Fibroblast of lung (primary cell): ENCODE measurements around the gene CMTM5. TPM values are rescaled to one million over a fixed set of nuclear protein-coding genes. Genes with fewer than 3 reads are reported as not detected.

ENCODE experiments used
- DNase-seq, 2 donors: peaks; one replicate each; pipeline versions ENCODE4 v3.0.0 to v3.0.0-alpha.2; 2010; ENCODE audit warnings: low read depth in 2 of 2
- H2AFZ ChIP-seq: 2 replicates; pipeline ENCODE4 v1.5.1; 2012; ENCODE audit warnings: low read length, control low read depth, inconsistent platforms
- H3K27ac ChIP-seq: 2 replicates; pipeline ENCODE4 v1.5.1; 2011; ENCODE audit warnings: low read length, control low read depth; ENCODE audit not compliant: insufficient read depth
- H3K27me3 ChIP-seq: 2 replicates; pipeline ENCODE4 v1.5.1; 2011; ENCODE audit warnings: mild to moderate bottlenecking, low read length; ENCODE audit not compliant: control insufficient read depth, insufficient read depth
- H3K36me3 ChIP-seq: 2 replicates; pipeline ENCODE4 v1.5.1; 2011; ENCODE audit warnings: low read length; ENCODE audit not compliant: control insufficient read depth, insufficient read depth
- H3K4me1 ChIP-seq: 2 replicates; pipeline ENCODE4 v1.5.1; 2011; ENCODE audit warnings: low read length; ENCODE audit not compliant: control insufficient read depth, insufficient read depth; ENCODE audit errors: extremely low read depth
- H3K4me2 ChIP-seq: 2 replicates; pipeline ENCODE4 v1.5.1; 2011; ENCODE audit warnings: low read length, control low read depth; ENCODE audit not compliant: insufficient read depth; ENCODE audit errors: extremely low read depth
- H3K4me3 ChIP-seq, 4 experiments: fragments of 200-600 bp in 1 of 4; sonication (generic) in 1 of 4; replicated peaks in 1 of 4; 2 replicates each; pipeline ENCODE4 v1.5.1; 2011 to 2016; ENCODE audit warnings: low read length in 4 of 4, low read depth in 3 of 4, mild to moderate bottlenecking in 3 of 4, control low read depth in 2 of 4, inconsistent platforms in 1 of 4, mixed read lengths in 1 of 4; ENCODE audit not compliant: insufficient read depth in 1 of 4; ENCODE audit errors: control extremely low read depth in 1 of 4
- H3K79me2 ChIP-seq: 2 replicates; pipeline ENCODE4 v1.5.1; 2012; ENCODE audit warnings: mild to moderate bottlenecking, low read length, inconsistent platforms; ENCODE audit not compliant: control insufficient read depth, insufficient read depth
- H3K9ac ChIP-seq: 2 replicates; pipeline ENCODE4 v1.5.1; 2011; ENCODE audit warnings: mild to moderate bottlenecking, low read length, control low read depth; ENCODE audit not compliant: insufficient read depth
- H3K9me3 ChIP-seq: 2 replicates; pipeline ENCODE4 v1.5.1; 2012; ENCODE audit warnings: low read depth, low read length; ENCODE audit not compliant: control insufficient read depth, insufficient read depth
- H4K20me1 ChIP-seq: 2 replicates; pipeline ENCODE4 v1.5.1; 2011; ENCODE audit warnings: low read length; ENCODE audit not compliant: control insufficient read depth, insufficient read depth; ENCODE audit errors: extremely low read depth
- CTCF ChIP-seq, 2 donors: IDR thresholded peaks in 1 of 2; conservative IDR thresholded peaks in 1 of 2; 1 replicate in 1 of 2; 2 replicates in 1 of 2; pipeline ENCODE4 v1.5.1; 2011 to 2012; ENCODE audit warnings: low read length in 2 of 2, control low read depth in 1 of 2, inconsistent platforms in 1 of 2, low read depth in 1 of 2, mild to moderate bottlenecking in 1 of 2
- EZH2 ChIP-seq: IDR thresholded peaks from 2 replicates; pipeline ENCODE4 v1.5.1; 2012; ENCODE audit warnings: low read length, control low read depth, mild to moderate bottlenecking; ENCODE audit errors: missing control alignments
- polyA plus RNA-seq, 2 donors: library from polyadenylated mRNA; depleted of rRNA in 1 of 2; stranded (reverse) in 1 of 2; unstranded in 1 of 2; fragments of >200 nt; gene quantifications; 2 replicates each; pipeline ENCODE4 v1.2.1, GENCODE V29; 2011 to 2012; ENCODE audit warnings: missing spikeins in 1 of 2
- total RNA-seq: library from RNA; depleted of rRNA; stranded (reverse); fragments of >200 nt; gene quantifications from 2 replicates; pipeline ENCODE4 v1.2.1, GENCODE V29; 2014

CMTM5 gene
- total and polyA plus RNA-seq, 2 donors (not counting 1 experiment from before 2014, with no cell fraction given) = 0.08 to 0.33 TPM

GRCh38 chr14:23355871-23356435 lies 20.9 kb upstream of the CMTM5 start:
- Histone ChIP-seq H3K9ac (no peak overlapping the region), H4K20me1 (no peaks in the 10 kb centered on the region), H3K27me3 (peaks cover 2% of the 10 kb centered on the region), H3K4me1 (no peaks in the 10 kb centered on the region), H2AFZ (no peak overlapping the region), H3K27ac (no peak overlapping the region), H3K4me2 (no peak overlapping the region), H3K36me3 (no peaks in the 10 kb centered on the region), H3K9me3 (no peaks in the 10 kb centered on the region), H3K4me3 (no peak overlapping the region), H3K79me2 (no peaks in the 10 kb centered on the region)
- DNase-seq = no peak
- TF ChIP-seq CTCF (conservative IDR thresholded peaks at IDR 0.05 in 1 of 2, IDR thresholded peaks at IDR 0.05 in 1 of 2; ENCODE audit: low read depth in 1 of 2, low read length in 2 of 2) (no peak), EZH2 (no peak)

GRCh38 chr14:23356662-23357061 lies 20.2 kb upstream of the CMTM5 start:
- no peak overlapping the region for H3K4me3 ChIP-seq
- H3K4me2 ChIP-seq = no peak overlapping the region
- TF ChIP-seq CTCF (conservative IDR thresholded peaks at IDR 0.05 in 1 of 2, IDR thresholded peaks at IDR 0.05 in 1 of 2; ENCODE audit: low read depth in 1 of 2, low read length in 2 of 2) = no peak
- no peak for TF ChIP-seq EZH2
- no peak for DNase-seq
- peaks cover 1% of the 10 kb centered on the region for H3K27me3 ChIP-seq
- H4K20me1 ChIP-seq = no peaks in the 10 kb centered on the region
- no peak overlapping the region for H3K27ac ChIP-seq
- no peaks in the 10 kb centered on the region for H3K79me2 ChIP-seq
- H3K4me1 ChIP-seq = no peaks in the 10 kb centered on the region
- H2AFZ ChIP-seq = no peak overlapping the region
- H3K36me3 ChIP-seq = no peaks in the 10 kb centered on the region
- H3K9ac ChIP-seq = no peak overlapping the region
- no peaks in the 10 kb centered on the region for H3K9me3 ChIP-seq

GRCh38 chr14:23357261-23357660 lies 19.6 kb upstream of the CMTM5 start:
- DNase-seq = no peak

More at GRCh38 chr14:23357261-23357660, 19.6 kb upstream of the CMTM5 start:
- Histone ChIP-seq H3K36me3 (no peaks in the 10 kb centered on the region), H3K4me1 (no peaks in the 10 kb centered on the region), H3K27ac (no peak overlapping the region), H3K79me2 (no peaks in the 10 kb centered on the region), H3K9ac (no peak overlapping the region), H2AFZ (no peak overlapping the region), H3K4me2 (no peak overlapping the region), H4K20me1 (no peaks in the 10 kb centered on the region), H3K4me3 (no peak overlapping the region), H3K27me3 (no peaks in the 10 kb centered on the region), H3K9me3 (no peaks in the 10 kb centered on the region)
- TF ChIP-seq CTCF (conservative IDR thresholded peaks at IDR 0.05 in 1 of 2, IDR thresholded peaks at IDR 0.05 in 1 of 2; ENCODE audit: low read depth in 1 of 2, low read length in 2 of 2) (no peak), EZH2 (no peak)
